OCI-LY3 (cell line): ENCODE results near the gene RAPGEF5.

Source experiments
- H2AFZ ChIP-seq: fragments of 200-600, 300-600 bp; shearing (Covaris generic); 2 replicates; pipeline ENCODE4 v1.6.0; 2014; ENCODE audit warnings: antibody characterized with exemption, low read depth, low read length
- H3K27ac ChIP-seq: fragments of 200-600, 300-600 bp; sonication (generic); 2 replicates; pipeline ENCODE4 v1.5.1; 2014; ENCODE audit warnings: mild to moderate bottlenecking, low read length, moderate library complexity, mixed read lengths
- H3K27me3 ChIP-seq: fragments of 200-600, 300-600 bp; sonication (generic); 2 replicates; pipeline ENCODE4 v1.6.1; 2014; ENCODE audit warnings: low read depth, low read length, mixed read lengths
- H3K36me3 ChIP-seq: fragments of 200-600, 300-600 bp; sonication (generic); replicated peaks from 2 replicates; pipeline ENCODE3; 2014; ENCODE audit warnings: low read depth, low read length, mixed read lengths
- H3K4me1 ChIP-seq: fragments of 300-600, 200-600 bp; sonication (generic); 2 replicates; pipeline ENCODE4 v1.6.1; 2014; ENCODE audit warnings: low read length, mixed read lengths
- H3K4me2 ChIP-seq: fragments of 200-600, 300-600 bp; sonication (generic); 2 replicates; pipeline ENCODE4 v1.6.1; 2014; ENCODE audit warnings: low read length, mixed read lengths
- H3K4me3 ChIP-seq: fragments of 300-600, 200-600 bp; sonication (generic); 2 replicates; pipeline ENCODE4 v1.5.1; 2014; ENCODE audit warnings: antibody characterized with exemption, mild to moderate bottlenecking, low read length, moderate library complexity
- H3K79me2 ChIP-seq: fragments of 300-600, 200-600 bp; shearing (Covaris generic); 2 replicates; pipeline ENCODE4 v1.6.1; 2014; ENCODE audit warnings: mild to moderate bottlenecking, low read length, mixed read lengths
- H3K9ac ChIP-seq: fragments of 300-600, 200-600 bp; shearing (Covaris generic); 2 replicates; pipeline ENCODE4 v1.6.0; 2014; ENCODE audit warnings: mild to moderate bottlenecking, low read length, moderate library complexity
- H3K9me3 ChIP-seq: fragments of 200-600, 300-600 bp; shearing (Covaris generic); 2 replicates; pipeline ENCODE4 v1.6.1; 2014; ENCODE audit warnings: low read length, mixed read lengths; ENCODE audit not compliant: insufficient read depth
- H4K20me1 ChIP-seq: fragments of 200-600, 300-600 bp; sonication (generic); 2 replicates; pipeline ENCODE4 v1.6.1; 2016; ENCODE audit warnings: low read length, mixed read lengths; ENCODE audit not compliant: insufficient read depth
- EZH2phosphoT487 ChIP-seq: fragments of 200-600 bp; shearing (Covaris generic); IDR thresholded peaks from 2 replicates; pipeline ENCODE4 v1.6.1; 2018; ENCODE audit warnings: antibody characterized with exemption, mixed run types, low read depth
- TF ChIP-seq, protein P1 (sequence below): fragments of 200-600, 300-600 bp; sonication (generic); IDR thresholded peaks from 2 replicates; pipeline ENCODE4 v1.5.1; 2014; ENCODE audit warnings: antibody characterized with exemption, low read length, low read depth

Gene RAPGEF5

DNA sequence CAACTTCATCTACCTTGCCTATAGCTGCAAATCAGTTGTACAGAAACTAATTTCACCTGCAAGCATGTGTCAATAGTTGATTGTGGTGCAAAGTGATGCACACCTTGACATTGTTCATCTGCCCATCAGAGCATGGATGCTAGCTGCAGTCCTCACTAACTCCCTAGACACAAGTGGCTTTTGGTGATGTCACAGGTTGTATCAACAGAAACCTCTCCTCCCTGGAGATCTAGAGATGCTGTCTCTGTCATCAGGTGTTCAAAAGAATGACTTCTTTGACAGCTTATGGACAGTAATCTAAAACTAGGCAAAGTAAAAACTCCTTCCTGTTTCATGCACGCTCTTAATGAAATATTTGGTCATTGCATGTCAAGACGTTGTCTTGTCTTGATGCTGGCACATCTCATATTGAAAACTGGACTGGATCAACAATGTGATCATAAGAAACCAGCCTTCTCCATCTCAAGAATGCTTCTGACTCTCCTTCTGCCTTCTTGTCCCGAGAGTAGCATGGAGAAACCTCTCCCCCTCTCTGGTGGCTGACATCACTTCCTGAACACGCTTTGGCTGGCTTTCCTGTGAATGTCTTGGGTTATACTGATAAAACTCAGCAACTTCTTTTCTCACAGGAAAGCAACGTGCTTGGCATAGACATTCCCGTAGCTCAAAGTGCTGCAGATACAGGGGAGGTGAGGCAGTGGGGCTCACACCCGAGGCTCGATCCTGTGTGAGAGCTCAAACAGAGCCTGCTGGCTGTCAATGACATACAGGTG, 235.1 kb downstream of the RAPGEF5 start:
- H3K36me3 ChIP-seq = no peaks in the 10 kb centered on the region
- H3K4me3 ChIP-seq = no peak overlapping the region
- H3K27me3 ChIP-seq = no peaks in the 10 kb centered on the region
- H3K9me3 ChIP-seq = no peaks in the 10 kb centered on the region
- TF ChIP-seq EZH2phosphoT487 = no peak
- TF ChIP-seq, protein P1, sequence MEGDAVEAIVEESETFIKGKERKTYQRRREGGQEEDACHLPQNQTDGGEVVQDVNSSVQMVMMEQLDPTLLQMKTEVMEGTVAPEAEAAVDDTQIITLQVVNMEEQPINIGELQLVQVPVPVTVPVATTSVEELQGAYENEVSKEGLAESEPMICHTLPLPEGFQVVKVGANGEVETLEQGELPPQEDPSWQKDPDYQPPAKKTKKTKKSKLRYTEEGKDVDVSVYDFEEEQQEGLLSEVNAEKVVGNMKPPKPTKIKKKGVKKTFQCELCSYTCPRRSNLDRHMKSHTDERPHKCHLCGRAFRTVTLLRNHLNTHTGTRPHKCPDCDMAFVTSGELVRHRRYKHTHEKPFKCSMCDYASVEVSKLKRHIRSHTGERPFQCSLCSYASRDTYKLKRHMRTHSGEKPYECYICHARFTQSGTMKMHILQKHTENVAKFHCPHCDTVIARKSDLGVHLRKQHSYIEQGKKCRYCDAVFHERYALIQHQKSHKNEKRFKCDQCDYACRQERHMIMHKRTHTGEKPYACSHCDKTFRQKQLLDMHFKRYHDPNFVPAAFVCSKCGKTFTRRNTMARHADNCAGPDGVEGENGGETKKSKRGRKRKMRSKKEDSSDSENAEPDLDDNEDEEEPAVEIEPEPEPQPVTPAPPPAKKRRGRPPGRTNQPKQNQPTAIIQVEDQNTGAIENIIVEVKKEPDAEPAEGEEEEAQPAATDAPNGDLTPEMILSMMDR = no peak
- no peaks in the 10 kb centered on the region for H4K20me1 ChIP-seq
- H3K4me1 ChIP-seq = no peaks in the 10 kb centered on the region
- no peak overlapping the region for H3K4me2 ChIP-seq
- H2AFZ ChIP-seq = no peak overlapping the region
- H3K9ac ChIP-seq = no peak overlapping the region
- no peak overlapping the region for H3K27ac ChIP-seq
- H3K79me2 ChIP-seq = no peaks in the 10 kb centered on the region

DNA sequence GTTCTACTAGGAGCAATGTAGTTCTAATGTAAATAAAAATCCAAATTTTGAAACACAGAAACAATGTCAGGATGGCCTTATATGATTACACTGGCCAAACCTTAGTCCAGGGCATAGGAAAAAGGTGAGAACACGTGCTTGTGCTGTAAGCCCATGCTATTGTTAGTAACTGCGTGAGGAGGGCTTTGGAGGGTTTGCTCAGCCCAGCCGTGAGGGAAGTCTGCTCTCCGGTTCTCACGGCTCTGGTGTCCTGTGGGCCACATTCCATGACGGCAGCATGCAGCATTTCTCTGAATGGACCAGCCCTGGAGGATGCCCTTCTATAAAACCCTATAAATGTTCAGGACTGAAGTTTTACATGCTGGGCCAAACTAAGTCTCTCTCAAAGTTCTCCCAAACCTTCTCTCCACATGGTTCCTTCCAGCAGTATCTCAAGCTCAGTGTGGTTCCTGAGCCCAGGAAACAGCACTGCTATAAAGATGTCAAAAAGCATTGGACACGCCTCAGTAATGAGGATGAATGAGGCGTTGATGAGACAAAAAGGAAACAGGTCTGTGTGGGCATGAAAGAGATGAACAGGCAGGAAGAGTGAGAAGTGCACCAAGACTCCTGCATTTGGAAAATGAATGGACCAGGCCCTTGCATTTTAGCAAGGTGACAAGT, 236.4 kb downstream of the RAPGEF5 start:
- Histone ChIP-seq H3K4me1 (no peaks in the 10 kb centered on the region), H3K9ac (no peak overlapping the region), H3K4me3 (no peak overlapping the region), H2AFZ (no peak overlapping the region), H3K27ac (no peak overlapping the region), H3K79me2 (no peaks in the 10 kb centered on the region), H3K9me3 (no peaks in the 10 kb centered on the region), H3K36me3 (no peaks in the 10 kb centered on the region), H3K27me3 (no peaks in the 10 kb centered on the region), H3K4me2 (no peak overlapping the region), H4K20me1 (no peaks in the 10 kb centered on the region)
- TF ChIP-seq EZH2phosphoT487 = no peak
- TF ChIP-seq, protein P1 = no peak

GRCh38 chr7:22117222-22117621, 239.7 kb downstream of the RAPGEF5 start:
- H3K4me2 ChIP-seq = no peak overlapping the region
- H3K27ac ChIP-seq = no peak overlapping the region
- no peaks in the 10 kb centered on the region for H3K27me3 ChIP-seq
- no peaks in the 10 kb centered on the region for H3K9me3 ChIP-seq
- no peak overlapping the region for H3K9ac ChIP-seq
- H3K4me3 ChIP-seq = no peak overlapping the region
- H2AFZ ChIP-seq = no peak overlapping the region
- no peak for TF ChIP-seq EZH2phosphoT487
- TF ChIP-seq, protein P1 = no peak
- no peaks in the 10 kb centered on the region for H3K36me3 ChIP-seq
- no peaks in the 10 kb centered on the region for H3K79me2 ChIP-seq
- no peaks in the 10 kb centered on the region for H3K4me1 ChIP-seq
- no peaks in the 10 kb centered on the region for H4K20me1 ChIP-seq

GRCh38 chr7:22116451-22117030, 240.4 kb downstream of the RAPGEF5 start:
- Histone ChIP-seq H3K36me3 (no peaks in the 10 kb centered on the region), H3K9me3 (no peaks in the 10 kb centered on the region), H4K20me1 (no peaks in the 10 kb centered on the region), H3K4me3 (no peak overlapping the region), H3K4me2 (no peak overlapping the region), H3K79me2 (no peaks in the 10 kb centered on the region), H3K9ac (no peak overlapping the region), H3K27ac (no peak overlapping the region), H2AFZ (no peak overlapping the region), H3K4me1 (no peaks in the 10 kb centered on the region), H3K27me3 (no peaks in the 10 kb centered on the region)
- TF ChIP-seq, protein P1 = no peak
- TF ChIP-seq EZH2phosphoT487 = no peak
